GM23338 (cell line): Measurements from ENCODE around the gene SLC16A9. TPM values are rescaled to one million over a fixed set of nuclear protein-coding genes. Genes with fewer than 3 reads are reported as not detected.

Experiments
- ATAC-seq: fragments of 200-7000 bp; cut with Tn5 transposase; 3 replicates; pipeline ENCODE4 v1.9.1; 2020
- DNase-seq: peaks from one replicate; pipeline ENCODE4 v3.0.0-alpha.2; 2015; ENCODE audit warnings: low spot score
- H2AFZ ChIP-seq: fragments of 200-600 bp; sonication (generic); 2 replicates; pipeline ENCODE4 v1.8.0; 2016; ENCODE audit warnings: antibody characterized with exemption, mild to moderate bottlenecking, moderate library complexity
- H3F3A ChIP-seq: fragments of 200-600 bp; sonication (generic); replicated peaks from 2 replicates; pipeline ENCODE4 v1.8.0; 2017; ENCODE audit warnings: antibody characterized with exemption, mixed run types, low read depth
- H3K27ac ChIP-seq: fragments of 200-600 bp; sonication (generic); 2 replicates; pipeline ENCODE4 v1.6.1; 2016; ENCODE audit warnings: low read depth
- H3K27me3 ChIP-seq: fragments of 200-600 bp; sonication (generic); 2 replicates; pipeline ENCODE4 v1.8.0; 2016; ENCODE audit warnings: mild to moderate bottlenecking, mixed run types, moderate library complexity; ENCODE audit not compliant: insufficient read depth
- H3K36me3 ChIP-seq: fragments of 200-600 bp; sonication (generic); 2 replicates; pipeline ENCODE4 v1.8.0; 2016; ENCODE audit warnings: mild to moderate bottlenecking; ENCODE audit not compliant: insufficient read depth
- H3K4me1 ChIP-seq: fragments of 200-600 bp; sonication (generic); 2 replicates; pipeline ENCODE4 v1.8.0; 2016; ENCODE audit warnings: mild to moderate bottlenecking, moderate library complexity; ENCODE audit not compliant: insufficient read depth
- H3K4me2 ChIP-seq: fragments of 200-600 bp; sonication (generic); 2 replicates; pipeline ENCODE4 v1.7.1; 2017; ENCODE audit warnings: mixed run types
- H3K4me3 ChIP-seq: fragments of 200-600 bp; sonication (generic); 2 replicates; pipeline ENCODE4 v1.6.1; 2016; ENCODE audit warnings: mixed run types
- H3K79me2 ChIP-seq: fragments of 200-600 bp; sonication (generic); replicated peaks from 2 replicates; pipeline ENCODE4 v1.8.0; 2017; ENCODE audit warnings: mild to moderate bottlenecking; ENCODE audit not compliant: insufficient read depth
- H3K9me2 ChIP-seq: fragments of 200-600 bp; sonication (generic); 2 replicates; pipeline ENCODE4 v1.8.0; 2017; ENCODE audit not compliant: insufficient read depth
- H4K20me1 ChIP-seq: fragments of 200-600 bp; sonication (generic); replicated peaks from 2 replicates; pipeline ENCODE4 v1.8.0; 2017; ENCODE audit warnings: mild to moderate bottlenecking; ENCODE audit not compliant: insufficient read depth
- H3K27ac Mint-ChIP-seq: 2 replicates; pipeline ENCODE4 v1.8.0; 2020; ENCODE audit warnings: inconsistent platforms, mild to moderate bottlenecking, moderate library complexity, mixed read lengths
- H3K27me3 Mint-ChIP-seq: 3 replicates; pipeline ENCODE4 v1.8.0; 2022; ENCODE audit warnings: low read depth, mild to moderate bottlenecking, moderate library complexity, mixed read lengths, inconsistent platforms; ENCODE audit not compliant: insufficient read depth, poor library complexity
- H3K36me3 Mint-ChIP-seq: 3 replicates; pipeline ENCODE4 v1.8.0; 2021; ENCODE audit warnings: low read depth, mild to moderate bottlenecking, inconsistent platforms, moderate library complexity, mixed read lengths
- H3K4me1 Mint-ChIP-seq: 3 replicates; pipeline ENCODE4 v1.8.0; 2020; ENCODE audit warnings: mild to moderate bottlenecking, inconsistent platforms, mixed read lengths
- H3K4me3 Mint-ChIP-seq: 3 replicates; pipeline ENCODE4 v1.8.0; 2021; ENCODE audit warnings: moderate library complexity, mild to moderate bottlenecking, inconsistent platforms, mixed read lengths
- H3K9me3 Mint-ChIP-seq: 3 replicates; pipeline ENCODE4 v1.8.0; 2020; ENCODE audit warnings: moderate library complexity, mild to moderate bottlenecking, inconsistent platforms, mixed read lengths
- CREB1 ChIP-seq: fragments of 250-450 bp; sonication (Bioruptor Pico); IDR thresholded peaks from 2 replicates; pipeline ENCODE4 v1.5.0; 2020; ENCODE audit warnings: low read depth, mild to moderate bottlenecking, moderate library complexity
- CTCF ChIP-seq, 2 experiments: fragments of 200-600 bp in 1 of 2; sonication (generic) in 1 of 2; conservative IDR thresholded peaks; 2 replicates each; pipeline versions ENCODE4 v1.5.1 to v1.6.1; 2016 to 2017; ENCODE audit warnings: antibody characterized with exemption in 2 of 2, low read depth in 2 of 2, mild to moderate bottlenecking in 2 of 2, moderate library complexity in 1 of 2
- ETS1 ChIP-seq: IDR thresholded peaks from 2 replicates; pipeline ENCODE4 v1.6.1; 2016; ENCODE audit warnings: antibody characterized with exemption
- EZH2 ChIP-seq: fragments of 200-600 bp; sonication (generic); IDR thresholded peaks from one replicate; pipeline ENCODE4 v1.8.0; 2017; ENCODE audit warnings: antibody characterized with exemption, mild to moderate bottlenecking, low read depth; ENCODE audit not compliant: unreplicated experiment
- EZH2phosphoT487 ChIP-seq: fragments of 200-600 bp; sonication (generic); IDR thresholded peaks from one replicate; pipeline ENCODE4 v1.8.1; 2018; ENCODE audit warnings: antibody characterized with exemption; ENCODE audit not compliant: unreplicated experiment
- JUNB ChIP-seq: IDR thresholded peaks from one replicate; pipeline ENCODE4 v1.6.1; 2016; ENCODE audit warnings: antibody characterized with exemption; ENCODE audit not compliant: unreplicated experiment
- NANOG ChIP-seq: IDR thresholded peaks from 2 replicates; pipeline ENCODE4 v1.6.1; 2016; ENCODE audit warnings: antibody characterized with exemption, borderline replicate concordance
- POLR2AphosphoS5 ChIP-seq: IDR thresholded peaks from 2 replicates; pipeline ENCODE4 v1.6.1; 2016; ENCODE audit warnings: antibody characterized with exemption, low read depth
- REST ChIP-seq: IDR thresholded peaks from one replicate; pipeline ENCODE4 v1.6.1; 2018; ENCODE audit warnings: antibody characterized with exemption; ENCODE audit not compliant: unreplicated experiment
- STAT1 ChIP-seq: IDR thresholded peaks from one replicate; pipeline ENCODE4 v1.6.1; 2016; ENCODE audit warnings: antibody characterized with exemption; ENCODE audit not compliant: unreplicated experiment
- ZNF114 ChIP-seq: fragments of 250-450 bp; sonication (Bioruptor Pico); IDR thresholded peaks from 2 replicates; pipeline ENCODE4 v1.5.0; 2020; ENCODE audit warnings: mild to moderate bottlenecking, moderate library complexity
- ZNF331 ChIP-seq: fragments of 250-450 bp; sonication (Bioruptor Pico); IDR thresholded peaks from 2 replicates; pipeline ENCODE4 v1.5.0; 2020; ENCODE audit warnings: low read depth, mild to moderate bottlenecking, moderate library complexity
- ZNF462 ChIP-seq: fragments of 250-450 bp; sonication (Bioruptor Pico); IDR thresholded peaks from 2 replicates; pipeline ENCODE4 v1.5.0; 2020; ENCODE audit warnings: mild to moderate bottlenecking, moderate library complexity
- polyA plus RNA-seq: library from polyadenylated mRNA; unstranded; fragments of >200 nt; fragmentation: Nextera tagmentation; extraction: Ambion mirVana; gene quantifications from 2 replicates; pipeline ENCODE4 v1.2.1, GENCODE V29; 2016
- total RNA-seq: library from RNA; depleted of rRNA; stranded (reverse); fragments of >200 nt; shearing (Covaris generic); gene quantifications from 2 replicates; pipeline ENCODE4 v1.2.3, GENCODE V29; 2014

SLC16A9 gene
- total and polyA plus RNA-seq, 2 experiments from 2014 or later = 6.5 to 11.4 TPM

GRCh38 chr10:59648711-59649201 is 60.9 kb downstream of the SLC16A9 start:
- Mint-ChIP-seq H3K36me3 (peaks cover 9% of the 10 kb centered on the region), H3K4me1 (peaks cover 13% of the 10 kb centered on the region; the same call in 2 of the 3 replicates), H3K4me3 (no peak overlapping the region), H3K27me3 (peaks cover 2% of the 10 kb centered on the region), H3K9me3 (peaks cover 12% of the 10 kb centered on the region), H3K27ac (peak overlapping the region; percentile 92)
- no peaks in the 10 kb centered on the region for H3K27me3 ChIP-seq
- peak overlapping the region; percentile 20; the same call in 1 of the 2 replicates for H3K27ac ChIP-seq
- H3K79me2 ChIP-seq = no peaks in the 10 kb centered on the region
- H3K9me2 ChIP-seq = no peaks in the 10 kb centered on the region
- DNase-seq (peak; percentile 36), ATAC-seq (peak; percentile 40; the same call in 2 of the 3 replicates)
- no peaks in the 10 kb centered on the region for H3K36me3 ChIP-seq
- TF ChIP-seq STAT1 = no peak
- TF ChIP-seq CREB1 (CRISPR knock-in tag) = no peak
- no peak for TF ChIP-seq CTCF (conservative IDR thresholded peaks at IDR 0.05; ENCODE audit: low read depth in 2 of 2)
- no peak for TF ChIP-seq NANOG
- no peak for TF ChIP-seq EZH2phosphoT487
- TF ChIP-seq POLR2AphosphoS5 = no peak
- TF ChIP-seq REST = no peak
- TF ChIP-seq ZNF462 = no peak
- no peak for TF ChIP-seq ZNF114 (CRISPR knock-in tag)
- no peak for TF ChIP-seq ZNF331 (CRISPR knock-in tag)
- no peak for TF ChIP-seq ETS1
- no peak for TF ChIP-seq JUNB
- TF ChIP-seq EZH2 = no peak
- H2AFZ ChIP-seq = no peak overlapping the region
- no peaks in the 10 kb centered on the region for H4K20me1 ChIP-seq
- no peak overlapping the region for H3K4me3 ChIP-seq
- no peak overlapping the region for H3K4me2 ChIP-seq
- H3F3A ChIP-seq = no peaks in the 10 kb centered on the region
- H3K4me1 ChIP-seq = peaks cover 11% of the 10 kb centered on the region
